ENCODE measurements around the gene CHCHD10.

The CHCHD10 gene

GRCh38 chr22:23762842-23763578 lies 4.8 kb downstream of the CHCHD10 start, which contains the start of gene C22orf15:
TSS of gene C22orf15 (plus strand) at chr22:23762990. CDS start at chr22:23763307, 317 bp downstream.
- no peak within 1 kb of the TSS for H3K4me3 ChIP-seq (ENCODE audit: low read length)
- TF ChIP-seq, protein P1, sequence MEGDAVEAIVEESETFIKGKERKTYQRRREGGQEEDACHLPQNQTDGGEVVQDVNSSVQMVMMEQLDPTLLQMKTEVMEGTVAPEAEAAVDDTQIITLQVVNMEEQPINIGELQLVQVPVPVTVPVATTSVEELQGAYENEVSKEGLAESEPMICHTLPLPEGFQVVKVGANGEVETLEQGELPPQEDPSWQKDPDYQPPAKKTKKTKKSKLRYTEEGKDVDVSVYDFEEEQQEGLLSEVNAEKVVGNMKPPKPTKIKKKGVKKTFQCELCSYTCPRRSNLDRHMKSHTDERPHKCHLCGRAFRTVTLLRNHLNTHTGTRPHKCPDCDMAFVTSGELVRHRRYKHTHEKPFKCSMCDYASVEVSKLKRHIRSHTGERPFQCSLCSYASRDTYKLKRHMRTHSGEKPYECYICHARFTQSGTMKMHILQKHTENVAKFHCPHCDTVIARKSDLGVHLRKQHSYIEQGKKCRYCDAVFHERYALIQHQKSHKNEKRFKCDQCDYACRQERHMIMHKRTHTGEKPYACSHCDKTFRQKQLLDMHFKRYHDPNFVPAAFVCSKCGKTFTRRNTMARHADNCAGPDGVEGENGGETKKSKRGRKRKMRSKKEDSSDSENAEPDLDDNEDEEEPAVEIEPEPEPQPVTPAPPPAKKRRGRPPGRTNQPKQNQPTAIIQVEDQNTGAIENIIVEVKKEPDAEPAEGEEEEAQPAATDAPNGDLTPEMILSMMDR (IDR thresholded peaks at IDR 0.05; ENCODE audit: insufficient read depth, low read depth, low read length, missing control alignments): no peak
- no peak for DNase-seq (ENCODE audit: low read depth)

DNA sequence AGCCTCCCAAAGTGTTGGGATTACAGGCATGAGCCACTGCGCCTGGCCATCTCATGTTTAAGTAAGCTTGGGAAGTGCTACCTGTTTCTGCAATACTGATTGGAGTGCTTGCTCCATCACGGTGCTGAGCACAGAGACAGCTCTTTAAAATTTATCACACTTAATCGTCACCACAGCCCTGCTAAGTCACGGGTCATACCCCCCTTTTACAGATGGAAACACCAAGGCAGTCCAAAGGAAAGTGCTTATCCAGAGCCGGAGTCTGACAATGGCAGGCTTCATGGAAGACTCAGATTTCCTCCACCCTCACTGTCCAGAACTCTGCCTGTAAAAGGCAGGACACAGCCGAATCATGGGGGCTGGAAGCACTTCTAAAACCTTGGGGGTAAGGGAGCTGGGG lies 7.7 kb downstream of the CHCHD10 start:
- H3K4me3 ChIP-seq (ENCODE audit: low read length): no peak overlapping the region
- no peak for DNase-seq (ENCODE audit: low read depth)
- TF ChIP-seq, protein P1 (IDR thresholded peaks at IDR 0.05; ENCODE audit: insufficient read depth, low read depth, low read length, missing control alignments): no peak

DNA sequence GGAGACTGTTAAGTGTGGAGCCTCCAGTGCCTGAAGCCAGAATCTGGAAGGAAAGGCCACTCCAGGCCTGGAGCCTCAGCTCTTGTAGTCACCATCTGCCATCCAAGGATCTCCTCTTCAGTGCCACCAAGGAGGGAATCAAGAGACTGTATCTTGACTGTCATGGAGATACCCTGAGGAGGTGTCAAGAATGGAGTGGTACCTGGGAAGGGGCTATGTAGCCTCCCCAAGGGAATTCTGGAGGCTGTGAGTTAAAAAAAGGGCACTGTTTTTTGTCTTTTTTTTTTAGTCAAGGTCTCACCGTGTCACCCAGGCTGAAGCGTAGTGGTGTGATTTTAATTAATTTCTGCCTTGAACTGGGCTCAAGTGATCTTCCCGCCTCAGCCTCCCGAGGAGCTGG lies 8.2 kb downstream of the CHCHD10 start:
- no peak overlapping the region for H3K4me3 ChIP-seq (ENCODE audit: low read length)
- no peak for DNase-seq (ENCODE audit: low read depth)
- TF ChIP-seq, protein P1 (IDR thresholded peaks at IDR 0.05; ENCODE audit: insufficient read depth, low read depth, low read length, missing control alignments): no peak

DNA sequence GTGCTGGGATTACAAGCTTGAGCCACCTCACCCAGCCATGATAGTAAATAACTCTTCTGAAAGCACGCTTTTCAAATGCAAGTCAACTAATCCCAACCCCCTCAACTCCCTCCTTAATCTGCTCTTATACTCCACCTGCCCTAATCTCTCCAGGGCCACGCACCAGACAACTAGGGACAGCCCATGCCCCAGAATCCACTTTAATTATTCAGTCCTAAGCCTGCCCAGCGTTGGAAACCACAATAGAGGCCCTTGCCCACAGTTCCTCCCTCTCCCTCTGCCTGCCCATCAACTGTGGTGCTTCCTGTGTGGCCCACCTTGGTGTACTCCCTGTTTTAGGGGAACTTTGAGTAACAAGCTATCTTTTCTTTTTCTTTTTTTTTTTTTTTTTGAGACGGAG lies 10.9 kb downstream of the CHCHD10 start:
- TF ChIP-seq, protein P1 (IDR thresholded peaks at IDR 0.05; ENCODE audit: insufficient read depth, low read depth, low read length, missing control alignments): no peak
- DNase-seq (ENCODE audit: low read depth): no peak
- no peak overlapping the region for H3K4me3 ChIP-seq (ENCODE audit: low read length)

DNA sequence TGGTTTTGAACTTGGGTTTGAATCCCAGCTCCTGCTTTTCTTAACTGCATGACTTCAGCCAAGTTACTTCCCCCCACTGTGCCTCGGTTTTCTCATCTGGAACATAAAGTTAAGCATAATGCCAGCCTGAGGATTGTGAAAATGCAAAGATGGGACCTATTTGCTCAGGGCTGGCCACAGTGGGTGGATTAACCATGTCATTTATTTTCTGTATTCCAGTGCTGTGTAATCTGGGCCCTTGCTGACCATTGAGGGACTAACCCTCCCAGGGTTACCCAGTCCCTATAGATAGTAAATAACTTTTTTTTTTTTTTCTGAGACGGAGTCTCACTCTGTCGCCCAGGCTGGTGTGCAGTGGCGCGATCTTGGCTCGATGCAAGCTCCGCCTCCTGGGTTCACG lies 12.1 kb downstream of the CHCHD10 start:
- no peak overlapping the region for H3K4me3 ChIP-seq (ENCODE audit: low read length)
- DNase-seq (ENCODE audit: low read depth): no peak
- TF ChIP-seq, protein P1 (IDR thresholded peaks at IDR 0.05; ENCODE audit: insufficient read depth, low read depth, low read length, missing control alignments): no peak

- DNase-seq (ENCODE audit: low read depth): no peak
- H3K4me3 ChIP-seq (ENCODE audit: low read length): no peak overlapping the region
- TF ChIP-seq, protein P1 (IDR thresholded peaks at IDR 0.05; ENCODE audit: insufficient read depth, low read depth, low read length, missing control alignments): no peak
Measured at GRCh38 chr22:23754980-23755636, 12.7 kb downstream of the CHCHD10 start.
